K562 (cell line): ENCODE results near the gene LTBP4. TPM values are rescaled to one million over a fixed set of nuclear protein-coding genes. Genes with fewer than 3 reads are reported as not detected.

Experiments
- ATAC-seq: fragments of 200-7000 bp; cut with Tn5 transposase; 3 replicates; pipeline ENCODE4 v1.9.1; 2020; ENCODE audit warnings: moderate library complexity
- BruUV-seq: library from RNA; stranded (reverse); fragments of 400-500 nt; replicated peaks from 2 replicates; lab custom pipeline; 2021; lab: Mats Ljungman, UMichigan
- CTCF ChIA-PET: fragments of 300-600 bp; formaldehyde crosslinking; extraction: SDS; loops from one replicate; lab custom pipeline; 2021; ENCODE audit warnings: low intra/inter-chr PET ratio; lab: Yijun Ruan, JAX
- POLR2A ChIA-PET: fragments of 300-600, 350-650 bp; sonication (Branson Sonifier 250); formaldehyde crosslinking; extraction: SDS; loops from one replicate; lab custom pipeline; 2021; ENCODE audit warnings: antibody characterized with exemption, inconsistent platforms; lab: Yijun Ruan, JAX
- DNase-seq, 4 experiments: peaks; one replicate each; pipeline versions ENCODE4 v3.0.0 to v3.0.0-alpha.2; 2011 to 2018; ENCODE audit warnings: low spot score in 3 of 4, mixed read lengths in 3 of 4; ENCODE audit errors: extremely low read depth in 1 of 4
- FAIRE-seq: peaks from 2 replicates; lab custom pipeline; 2011; peaks lifted over from hg19 to GRCh38; lab: Jason Lieb, UNC
- H2AFZ ChIP-seq: 2 replicates; pipeline ENCODE4 v1.6.0; 2011; ENCODE audit warnings: low read depth, low read length, control low read depth, inconsistent platforms
- H3K27ac ChIP-seq: fragments of 200-600 bp; 3 replicates; pipeline ENCODE4 v1.8.0; 2011; ENCODE audit warnings: low read depth, mild to moderate bottlenecking, control low read depth, inconsistent platforms, low read length, moderate library complexity, mixed read lengths; ENCODE audit errors: extremely low read depth
- H3K27me3 ChIP-seq, 2 experiments: fragments of 300-600 bp in 1 of 2; 2 replicates in 1 of 2; 3 replicates in 1 of 2; pipeline versions ENCODE4 v1.6.0 to v1.8.0; 2011; ENCODE audit warnings: inconsistent platforms in 2 of 2, low read length in 2 of 2, mild to moderate bottlenecking in 1 of 2, mixed read lengths in 1 of 2, moderate library complexity in 1 of 2; ENCODE audit not compliant: control insufficient read depth in 2 of 2, insufficient read depth in 2 of 2
- H3K36me3 ChIP-seq: fragments of 300-600 bp; 3 replicates; pipeline ENCODE4 v1.8.0; 2011; ENCODE audit warnings: mild to moderate bottlenecking, low read length, inconsistent platforms; ENCODE audit not compliant: control insufficient read depth, insufficient read depth
- H3K4me1 ChIP-seq, 2 experiments: fragments of 200-600 bp in 1 of 2; replicated peaks in 1 of 2; 2 replicates in 1 of 2; 3 replicates in 1 of 2; pipeline versions ENCODE4 v1.5.1 to v1.8.0; 2011; ENCODE audit warnings: inconsistent platforms in 2 of 2, low read length in 2 of 2, mild to moderate bottlenecking in 1 of 2, mixed read lengths in 1 of 2, moderate library complexity in 1 of 2; ENCODE audit not compliant: control insufficient read depth in 2 of 2, insufficient read depth in 2 of 2
- H3K4me2 ChIP-seq: 2 replicates; pipeline ENCODE4 v1.6.1; 2011; ENCODE audit warnings: low read length, control low read depth, inconsistent platforms, mixed read lengths; ENCODE audit not compliant: insufficient read depth
- H3K4me3 ChIP-seq: fragments of 200-600 bp; sonication (generic), shearing (Covaris generic); 2 replicates; pipeline ENCODE4 v1.5.1; 2016; ENCODE audit warnings: control low read depth, inconsistent platforms
- H3K79me2 ChIP-seq: fragments of 200-600 bp; 3 replicates; pipeline ENCODE4 v1.8.0; 2011; ENCODE audit warnings: low read length, inconsistent platforms; ENCODE audit not compliant: control insufficient read depth, insufficient read depth
- H3K9ac ChIP-seq, 2 experiments: 2 replicates each; pipeline versions ENCODE4 v1.6.0 to v1.6.1; 2011; ENCODE audit warnings: low read depth in 2 of 2, low read length in 2 of 2, control low read depth in 1 of 2, inconsistent platforms in 1 of 2, mild to moderate bottlenecking in 1 of 2, mixed read lengths in 1 of 2; ENCODE audit not compliant: insufficient read depth in 1 of 2
- H3K9me1 ChIP-seq: one replicate; pipeline ENCODE4 v1.6.0; 2011; ENCODE audit warnings: inconsistent platforms, mild to moderate bottlenecking, low read length, moderate library complexity; ENCODE audit not compliant: control insufficient read depth, insufficient read depth
- H3K9me3 ChIP-seq: replicated peaks from 2 replicates; pipeline ENCODE4 v1.5.1; 2011; ENCODE audit warnings: low read depth, low read length, inconsistent platforms; ENCODE audit not compliant: control insufficient read depth, insufficient read depth
- H4K20me1 ChIP-seq: replicated peaks from 2 replicates; pipeline ENCODE4 v1.6.1; 2011; ENCODE audit warnings: low read length, inconsistent platforms, mixed read lengths; ENCODE audit not compliant: control insufficient read depth, insufficient read depth
- BRF2 ChIP-seq: IDR thresholded peaks from 3 replicates; pipeline ENCODE4 v1.6.1; 2011; ENCODE audit warnings: borderline replicate concordance, mild to moderate bottlenecking; ENCODE audit not compliant: insufficient read length, insufficient read depth
- CC2D1A ChIP-seq: fragments of 450-650 bp; IDR thresholded peaks from 2 replicates; pipeline ENCODE4 v1.6.1; 2017; ENCODE audit warnings: mild to moderate bottlenecking
- KDM4B ChIP-seq, 2 experiments: fragments of 450-650 bp in 1 of 2; sonication (generic) in 1 of 2; IDR thresholded peaks; 2 replicates each; pipeline ENCODE4 v1.6.1; 2016 to 2017; ENCODE audit warnings: borderline replicate concordance in 2 of 2, antibody characterized with exemption in 1 of 2, low read depth in 1 of 2, mild to moderate bottlenecking in 1 of 2
- KLF10 ChIP-seq: fragments of 250-450 bp; sonication (Bioruptor Pico); IDR thresholded peaks from 2 replicates; pipeline ENCODE4 v1.6.1; 2021; ENCODE audit warnings: matching md5 sums
- NFATC3 ChIP-seq: fragments of 450-650 bp; IDR thresholded peaks from 2 replicates; pipeline ENCODE4 v1.6.1; 2017; ENCODE audit warnings: mild to moderate bottlenecking
- POLR2B ChIP-seq: fragments of 450-650 bp; IDR thresholded peaks from 2 replicates; pipeline ENCODE4 v1.6.1; 2018; ENCODE audit warnings: low read depth; ENCODE audit not compliant: partially characterized antibody
- ZBTB5 ChIP-seq: fragments of 450-650 bp; IDR thresholded peaks from 2 replicates; pipeline ENCODE4 v1.6.1; 2017; ENCODE audit warnings: antibody characterized with exemption
- ZNF121 ChIP-seq: sonication (generic); formaldehyde crosslinking; conservative IDR thresholded peaks from 2 replicates; pipeline ENCODE4 v1.8.0; 2022; ENCODE audit warnings: missing genetic modification reagents
- ZNF354B ChIP-seq: fragments of 250-450 bp; sonication (Bioruptor Pico); IDR thresholded peaks from 2 replicates; pipeline ENCODE4 v1.4.0; 2020
- ZNF398 ChIP-seq: fragments of 250-450 bp; sonication (Bioruptor Pico); IDR thresholded peaks from 2 replicates; pipeline ENCODE4 v1.8.0; 2021; ENCODE audit warnings: moderate library complexity, mild to moderate bottlenecking, inconsistent platforms
- ZNF77 ChIP-seq: fragments of 250-450 bp; sonication (Bioruptor Pico); IDR thresholded peaks from 2 replicates; pipeline ENCODE4 v1.5.0; 2020
- WGBS: fragments of 100-300 bp; shearing (Covaris generic); methylation state at CpG from one replicate; pipeline ENCODE4 v1.1.6; 2016; ENCODE audit warnings: low coverage, mixed read lengths; ENCODE audit not compliant: insufficient coverage; ENCODE audit errors: missing lambda C conversion rate; 5-methylcytosine and 5-hydroxymethylcytosine counted together
- in situ Hi-C: fragments of 300-500 bp; cut with MboI; formaldehyde crosslinking; loops from 4 replicates; pipeline ENCODE4 v1.15.0; 2018; ENCODE audit warnings: inconsistent platforms, mixed read lengths
- intact Hi-C: fragments of 100-400 bp; cut with micrococcal nuclease; formaldehyde crosslinking; loops from 2 replicates; pipeline ENCODE4 v1.14.2; 2022
- polyA plus RNA-seq, 8 experiments: library from polyadenylated mRNA; depleted of rRNA in 4 of 8; stranded (reverse) in 5 of 8; unstranded in 3 of 8; fragments of >200 nt; fragmentation: Nextera tagmentation in 2 of 8; fragmentation: Illumina TruSeq in 1 of 8; extraction: Ambion mirVana in 2 of 8; extraction: Trizol in 1 of 8; gene quantifications; 2 replicates each; pipeline versions ENCODE4 v1.2.1 to v1.2.3, GENCODE V29; 2011 to 2014; ENCODE audit warnings: inconsistent platforms in 1 of 8, missing spikeins in 1 of 8
- total RNA-seq, 7 experiments: library from RNA; depleted of rRNA in 6 of 7; stranded (reverse); fragments of >200 nt in 6 of 7; fragmentation: Illumina TruSeq in 2 of 7; extraction: Trizol in 2 of 7; gene quantifications; 2 replicates each; pipeline versions ENCODE4 v1.2.1 to v1.2.3, GENCODE V29; 2011 to 2021; ENCODE audit warnings: low replicate concordance in 1 of 7

LTBP4 gene
- total and polyA plus RNA-seq, 9 of the 15 experiments (the other 6 are each of a cell fraction or from before 2014, with no cell fraction given), result 0.35 to 160 (median 31.6) TPM

- no peaks in the 10 kb centered on the region for H3K9me1 ChIP-seq
- no peak for ATAC-seq
- peaks cover 4 to 22% of the 10 kb centered on the region in 2 experiments; a peak in 4 of 5 replicates for H3K4me1 ChIP-seq
- no peak overlapping the region for H3K4me3 ChIP-seq
- no peaks in the 10 kb centered on the region for H3K27me3 ChIP-seq
- peak overlapping the region in 1 of 2 experiments; percentile 62; a peak in 1 of 4 replicates for H3K9ac ChIP-seq
- intact Hi-C loops (no loop called here), in situ Hi-C loops (loop anchor here (5.0 kb wide), 1 partner anchor 332 kb away; no protein-coding TSS in a partner anchor)
- no peaks in the 10 kb centered on the region for H3K36me3 ChIP-seq
- H4K20me1 ChIP-seq, result no peaks in the 10 kb centered on the region
- no peaks in the 10 kb centered on the region for H3K79me2 ChIP-seq
- POLR2A ChIA-PET, result interaction anchor here (0.7 kb wide), 1 partner anchor 24 kb away, joined by 3 read pairs; no protein-coding TSS in a partner anchor
- H2AFZ ChIP-seq, result 0 out of 2 replicates have a peak overlapping the region, but pooled peaks have one; percentile 56
- CTCF ChIA-PET, result no interaction called here
- DNase-seq, result peak in 1 of 4 experiments; percentile 18
- no peak for FAIRE-seq
- no TSS peak for BruUV-seq
- H3K27ac ChIP-seq, result no peak overlapping the region
- H3K9me3 ChIP-seq, result no peaks in the 10 kb centered on the region
- 59% methylated on average over 4 of the region's 6 CpGs for WGBS
- no peak overlapping the region for H3K4me2 ChIP-seq
- TF ChIP-seq KDM4B (IDR thresholded peaks at IDR 0.05; ENCODE audit: borderline replicate concordance in 2 of 2, low read depth in 1 of 2) (no peak), POLR2B (no peak), ZNF77 (no peak), ZNF354B (CRISPR knock-in tag) (no peak), ZNF398 (CRISPR knock-in tag) (no peak), NFATC3 (no peak), CC2D1A (peak; percentile 73; the same call in 1 of the 2 replicates), ZNF121 (CRISPR knock-in tag) (0 out of 2 replicates have a peak, but pooled peaks have one; percentile 2), BRF2 (no peak), KLF10 (CRISPR knock-in tag) (no peak), ZBTB5 (peak; percentile 86)
These were observed 38.4 kb downstream of the LTBP4 start for GRCh38 chr19:40639638-40639982.
